Astrocyte (in vitro differentiated cells and primary cell): ENCODE results near the gene MARK4. TPM values are rescaled to one million over a fixed set of nuclear protein-coding genes. Genes with fewer than 3 reads are reported as not detected.

ENCODE experiments used
- DNase-seq: peaks from one replicate; pipeline ENCODE4 v3.0.0-alpha.2; 2010; ENCODE audit warnings: low read depth
- FAIRE-seq: peaks from 2 replicates; lab custom pipeline; 2011; peaks lifted over from hg19 to GRCh38; lab: Jason Lieb, UNC
- H2AFZ ChIP-seq: 2 replicates; pipeline ENCODE4 v1.6.0; 2012; ENCODE audit warnings: low read depth, low read length, inconsistent platforms
- H3K27ac ChIP-seq: 2 replicates; pipeline ENCODE4 v1.5.1; 2011; ENCODE audit warnings: low read depth, low read length, inconsistent platforms
- H3K27me3 ChIP-seq: 2 replicates; pipeline ENCODE4 v1.6.0; 2011; ENCODE audit warnings: low read length, inconsistent platforms; ENCODE audit not compliant: insufficient read depth
- H3K36me3 ChIP-seq: 2 replicates; pipeline ENCODE4 v1.5.1; 2011; ENCODE audit warnings: low read length, inconsistent platforms; ENCODE audit not compliant: insufficient read depth
- H3K4me1 ChIP-seq: 2 replicates; pipeline ENCODE4 v1.5.1; 2011; ENCODE audit warnings: low read length, inconsistent platforms; ENCODE audit not compliant: insufficient read depth
- H3K4me2 ChIP-seq: 2 replicates; pipeline ENCODE4 v1.6.0; 2012; ENCODE audit warnings: low read length, inconsistent platforms
- H3K4me3 ChIP-seq: 2 replicates; pipeline ENCODE4 v1.5.1; 2011; ENCODE audit warnings: low read depth, mild to moderate bottlenecking, low read length, inconsistent platforms; ENCODE audit not compliant: insufficient read depth
- H3K79me2 ChIP-seq: 2 replicates; pipeline ENCODE4 v1.6.0; 2012; ENCODE audit warnings: mild to moderate bottlenecking, low read length, inconsistent platforms; ENCODE audit not compliant: insufficient read depth
- H3K9ac ChIP-seq: 2 replicates; pipeline ENCODE4 v1.6.0; 2012; ENCODE audit warnings: mild to moderate bottlenecking, low read length, inconsistent platforms
- H3K9me3 ChIP-seq: 2 replicates; pipeline ENCODE4 v1.5.1; 2012; ENCODE audit warnings: low read depth, mild to moderate bottlenecking, low read length, inconsistent platforms; ENCODE audit not compliant: insufficient read depth
- H4K20me1 ChIP-seq: 2 replicates; pipeline ENCODE4 v1.6.0; 2012; ENCODE audit warnings: low read length, inconsistent platforms; ENCODE audit not compliant: insufficient read depth
- H3K27ac Mint-ChIP-seq: one replicate; pipeline ENCODE4 v1.8.0; 2021; ENCODE audit warnings: mild to moderate bottlenecking, mixed read lengths; ENCODE audit not compliant: unreplicated experiment
- H3K27me3 Mint-ChIP-seq: one replicate; pipeline ENCODE4 v1.8.0; 2021; ENCODE audit warnings: low read depth, mixed read lengths; ENCODE audit not compliant: unreplicated experiment
- H3K36me3 Mint-ChIP-seq: one replicate; pipeline ENCODE4 v1.8.0; 2021; ENCODE audit warnings: low read depth, mixed read lengths; ENCODE audit not compliant: unreplicated experiment
- H3K4me1 Mint-ChIP-seq: one replicate; pipeline ENCODE4 v1.8.0; 2021; ENCODE audit warnings: low read depth, mixed read lengths; ENCODE audit not compliant: unreplicated experiment
- H3K4me3 Mint-ChIP-seq: one replicate; pipeline ENCODE4 v1.8.0; 2021; ENCODE audit warnings: mild to moderate bottlenecking, moderate library complexity, mixed read lengths; ENCODE audit not compliant: unreplicated experiment
- H3K9me3 Mint-ChIP-seq: one replicate; pipeline ENCODE4 v1.8.0; 2021; ENCODE audit warnings: mild to moderate bottlenecking, mixed read lengths; ENCODE audit not compliant: unreplicated experiment
- CTCF ChIP-seq: IDR thresholded peaks from 2 replicates; pipeline ENCODE4 v1.5.1; 2011; ENCODE audit warnings: low read depth, mild to moderate bottlenecking, inconsistent platforms, low read length, moderate library complexity; ENCODE audit not compliant: insufficient read depth
- EZH2 ChIP-seq: IDR thresholded peaks from 2 replicates; pipeline ENCODE4 v1.6.1; 2012; ENCODE audit warnings: mild to moderate bottlenecking, low read length, inconsistent platforms; ENCODE audit not compliant: insufficient read depth
- total RNA-seq: library from RNA; stranded (reverse); gene quantifications from 2 replicates; pipeline ENCODE4 v1.2.1, GENCODE V29; 2021

Gene MARK4
- total RNA-seq, 1 donor from 2014 or later: 61.0 TPM

DNA sequence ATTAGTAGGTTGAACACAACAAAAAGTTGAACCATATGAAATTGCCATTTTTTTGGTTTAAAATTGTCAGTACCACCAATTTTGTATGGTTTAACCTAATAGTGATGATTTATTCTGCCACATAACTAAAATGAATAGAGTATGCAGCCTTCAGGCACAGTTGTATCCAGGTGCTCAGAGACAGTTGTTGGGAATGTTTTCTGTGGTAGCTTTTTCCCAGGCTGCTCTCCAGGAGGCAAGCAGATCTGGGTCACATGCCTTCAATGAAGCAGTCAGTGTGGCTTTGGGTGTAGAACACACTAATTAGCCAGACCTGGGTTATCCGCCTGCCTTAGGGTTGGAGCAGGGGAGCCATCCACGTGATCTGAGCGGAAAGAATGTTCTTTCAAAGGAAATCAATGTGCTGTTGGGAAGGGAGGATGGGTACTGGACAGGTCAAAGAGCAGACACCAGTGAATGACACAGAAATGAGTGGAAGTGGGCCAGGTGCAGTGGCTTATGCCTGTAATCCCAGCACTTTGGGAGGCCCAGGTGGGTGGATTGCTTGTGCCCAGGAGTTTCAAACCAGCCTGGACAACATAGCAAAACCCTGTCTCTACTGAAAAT, 28.6 kb downstream of the MARK4 start:
- Histone ChIP-seq H3K27me3 (no peaks in the 10 kb centered on the region), H4K20me1 (no peaks in the 10 kb centered on the region), H2AFZ (no peak overlapping the region), H3K27ac (no peak overlapping the region), H3K4me2 (no peak overlapping the region), H3K36me3 (peaks cover 6% of the 10 kb centered on the region), H3K9ac (no peak overlapping the region), H3K9me3 (peaks cover 3% of the 10 kb centered on the region), H3K4me3 (no peak overlapping the region), H3K79me2 (no peaks in the 10 kb centered on the region), H3K4me1 (no peaks in the 10 kb centered on the region)
- Mint-ChIP-seq H3K4me3 (no peak overlapping the region), H3K4me1 (peaks cover 2% of the 10 kb centered on the region), H3K27ac (no peak overlapping the region), H3K27me3 (no peaks in the 10 kb centered on the region), H3K9me3 (peaks cover 2% of the 10 kb centered on the region), H3K36me3 (peaks cover 39% of the 10 kb centered on the region)
- DNase-seq: no peak
- FAIRE-seq: no peak
- TF ChIP-seq CTCF (no peak), EZH2 (no peak)

DNA sequence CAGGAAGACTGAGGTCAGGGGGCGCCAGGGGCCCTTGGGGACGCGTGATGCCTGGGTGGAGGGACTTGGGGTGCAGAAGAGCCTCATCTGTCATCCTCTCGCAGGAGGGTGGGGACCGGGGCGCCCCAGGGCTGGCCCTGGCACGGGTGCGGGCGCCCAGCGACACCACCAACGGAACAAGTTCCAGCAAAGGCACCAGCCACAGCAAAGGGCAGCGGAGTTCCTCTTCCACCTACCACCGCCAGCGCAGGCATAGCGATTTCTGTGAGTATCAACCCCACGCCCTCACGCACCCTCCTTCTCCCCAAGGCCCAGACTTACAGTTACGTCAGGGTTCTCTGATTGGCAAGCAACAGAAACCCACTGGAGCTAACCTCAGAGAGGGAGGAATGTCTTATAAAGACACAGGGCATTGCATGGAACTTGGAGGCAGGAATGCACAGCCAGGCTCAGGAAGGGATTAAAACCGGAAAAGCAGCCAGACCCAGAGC, 29.4 kb downstream of the MARK4 start:
- H3K36me3 ChIP-seq: peaks cover 5% of the 10 kb centered on the region
- Mint-ChIP-seq H3K4me1 (peaks cover 2% of the 10 kb centered on the region), H3K27me3 (no peaks in the 10 kb centered on the region), H3K27ac (no peak overlapping the region), H3K4me3 (no peak overlapping the region), H3K36me3 (peaks cover 40% of the 10 kb centered on the region), H3K9me3 (peaks cover 2% of the 10 kb centered on the region)
- no peak overlapping the region for H3K27ac ChIP-seq
- H3K27me3 ChIP-seq: no peaks in the 10 kb centered on the region
- H3K9ac ChIP-seq: no peak overlapping the region
- H4K20me1 ChIP-seq: no peaks in the 10 kb centered on the region
- FAIRE-seq: no peak
- no peak for TF ChIP-seq EZH2
- no peak for TF ChIP-seq CTCF
- peaks cover 3% of the 10 kb centered on the region for H3K9me3 ChIP-seq
- H3K4me2 ChIP-seq: no peak overlapping the region
- H3K4me1 ChIP-seq: no peaks in the 10 kb centered on the region
- H2AFZ ChIP-seq: no peak overlapping the region
- H3K79me2 ChIP-seq: no peaks in the 10 kb centered on the region
- H3K4me3 ChIP-seq: no peak overlapping the region
- DNase-seq: no peak

- no peaks in the 10 kb centered on the region for H3K4me1 ChIP-seq
- no peak overlapping the region for H3K27ac ChIP-seq
- no peak for TF ChIP-seq EZH2
- no peak for TF ChIP-seq CTCF
- Mint-ChIP-seq H3K27ac (peak overlapping the region; percentile 23), H3K27me3 (no peaks in the 10 kb centered on the region), H3K9me3 (peaks cover 2% of the 10 kb centered on the region), H3K36me3 (peaks cover 32% of the 10 kb centered on the region), H3K4me1 (peaks cover 2% of the 10 kb centered on the region), H3K4me3 (no peak overlapping the region)
- H4K20me1 ChIP-seq: no peaks in the 10 kb centered on the region
- DNase-seq (no peak), FAIRE-seq (no peak)
- peaks cover 3% of the 10 kb centered on the region for H3K9me3 ChIP-seq
- H2AFZ ChIP-seq: no peak overlapping the region
- no peaks in the 10 kb centered on the region for H3K79me2 ChIP-seq
- no peaks in the 10 kb centered on the region for H3K27me3 ChIP-seq
- H3K36me3 ChIP-seq: peaks cover 5% of the 10 kb centered on the region
- no peak overlapping the region for H3K9ac ChIP-seq
- no peak overlapping the region for H3K4me3 ChIP-seq
- no peak overlapping the region for H3K4me2 ChIP-seq
These were observed 32.5 kb downstream of the MARK4 start for GRCh38 chr19:45283443-45284033.
